ENCODE measurements around the gene RASSF8.

Gene RASSF8

DNA sequence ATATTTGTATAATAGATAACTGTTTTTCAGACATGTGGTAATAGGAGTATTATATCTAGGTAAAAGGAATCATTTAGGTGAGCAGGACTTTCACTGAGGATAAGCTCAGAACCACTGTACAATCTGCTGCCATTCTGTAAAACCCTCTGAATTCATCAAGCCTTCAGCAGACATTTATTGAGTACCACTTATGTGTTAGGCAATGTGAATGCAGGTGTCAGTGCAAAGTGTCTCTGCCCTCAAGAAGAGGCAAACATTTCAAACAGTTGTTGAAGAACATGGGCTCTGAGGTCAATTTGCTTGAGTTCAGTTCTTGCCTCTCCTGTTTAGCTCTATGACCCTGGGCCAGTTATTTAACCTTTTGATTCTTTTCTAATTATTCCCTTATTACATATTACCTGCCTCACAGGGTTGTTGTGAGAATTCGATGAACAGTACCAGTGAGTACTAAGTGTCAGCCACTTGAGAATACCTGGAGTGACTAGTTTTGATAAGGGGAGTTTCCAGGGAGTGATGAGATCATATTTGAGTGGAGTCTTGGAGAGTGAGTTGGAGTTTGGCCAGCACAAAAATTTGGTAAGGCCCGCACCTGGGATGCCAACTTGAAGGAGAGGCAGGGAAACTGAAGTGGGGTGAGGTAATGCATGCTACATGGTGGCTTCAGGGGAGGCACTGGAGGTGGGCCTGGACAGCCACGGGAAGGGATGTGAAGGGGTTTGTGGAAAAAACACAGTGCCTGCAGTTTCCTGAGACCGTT lies 33.7 kb downstream of the RASSF8 start:
- no peaks in the 10 kb centered on the region for H3K27me3 Mint-ChIP-seq
- no peaks in the 10 kb centered on the region for H3K4me1 Mint-ChIP-seq (ENCODE audit: low read depth)
- H3K9me3 Mint-ChIP-seq, result no peaks in the 10 kb centered on the region
- no peak overlapping the region for H3K4me3 Mint-ChIP-seq
- H3K27ac Mint-ChIP-seq, result no peak overlapping the region
- intact Hi-C loops (cut with micrococcal nuclease), result no loop called here
- H3K36me3 Mint-ChIP-seq (ENCODE audit: low read depth), result no peaks in the 10 kb centered on the region

DNA sequence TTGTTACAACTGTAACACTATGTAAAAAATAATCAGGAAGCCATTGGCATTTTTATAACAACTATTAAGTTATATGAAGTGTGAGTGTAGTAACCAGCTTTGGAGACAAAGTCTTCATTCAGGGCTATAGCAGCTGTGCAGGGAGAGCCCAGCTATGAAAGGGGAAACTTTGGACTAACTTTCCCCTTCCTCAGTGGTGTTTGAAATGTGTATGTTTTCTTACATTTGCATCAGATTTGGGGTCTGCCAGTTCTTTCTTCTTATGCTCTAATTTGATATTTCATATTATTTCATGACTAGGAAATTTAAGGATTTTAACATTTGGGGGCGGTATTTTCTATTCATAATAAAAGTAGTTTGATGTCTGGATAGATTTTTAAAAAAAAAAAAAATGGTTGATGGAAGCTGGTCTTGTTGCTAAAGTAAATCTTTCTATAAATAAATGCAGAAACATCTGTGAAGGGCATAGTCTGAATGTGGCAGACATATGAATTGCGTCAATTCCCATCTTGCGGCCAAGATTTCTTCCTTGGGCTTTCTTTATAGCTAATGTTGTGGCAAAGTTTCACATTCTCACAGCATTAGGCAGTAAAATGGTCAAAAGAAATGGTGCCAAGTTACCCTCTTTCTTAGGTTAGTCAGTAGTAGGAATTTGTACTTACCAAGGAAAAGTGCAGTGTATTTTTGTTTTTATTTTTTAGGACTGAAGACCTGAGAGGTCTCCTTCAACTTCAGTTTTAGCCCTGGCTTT lies 35.6 kb downstream of the RASSF8 start:
- intact Hi-C loops (cut with micrococcal nuclease), result no loop called here
- Mint-ChIP-seq H3K9me3 (no peaks in the 10 kb centered on the region), H3K27ac (no peak overlapping the region), H3K4me3 (no peak overlapping the region), H3K4me1 (ENCODE audit: low read depth) (no peaks in the 10 kb centered on the region), H3K36me3 (ENCODE audit: low read depth) (no peaks in the 10 kb centered on the region), H3K27me3 (no peaks in the 10 kb centered on the region)

DNA sequence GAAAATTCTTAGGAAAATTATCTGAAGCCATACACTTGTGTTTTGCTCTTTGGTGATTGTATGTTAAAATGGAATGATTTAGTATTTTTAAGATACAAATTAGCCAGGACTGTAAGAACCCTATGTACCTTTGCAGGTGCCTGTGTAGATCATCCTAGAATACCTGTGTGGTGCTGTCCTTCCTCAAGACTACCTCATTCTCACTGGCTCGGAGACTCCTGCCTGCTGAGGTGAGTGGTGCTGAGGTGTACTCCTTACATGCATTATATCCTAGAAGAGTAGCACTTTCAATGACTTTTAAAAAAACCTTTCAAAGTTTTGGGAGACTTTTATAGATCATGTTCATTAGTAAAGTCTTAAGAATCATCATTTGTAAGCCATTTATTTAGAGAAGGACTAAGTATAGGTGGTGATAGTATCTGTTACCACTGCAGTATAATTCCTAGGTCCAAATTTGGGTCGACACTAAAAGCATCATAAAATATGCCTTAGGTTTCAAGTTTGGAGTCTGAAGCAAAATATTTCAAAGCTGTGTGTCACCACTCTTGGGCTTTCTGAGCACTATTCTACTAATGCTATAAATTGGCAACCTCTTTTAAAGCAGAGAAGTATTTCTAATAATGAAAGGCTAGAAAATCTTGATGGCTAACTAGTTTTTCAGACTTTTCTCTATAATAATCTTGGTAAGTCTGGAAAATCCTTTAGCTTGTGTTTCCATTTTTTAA lies 36.6 kb downstream of the RASSF8 start:
- intact Hi-C loops (cut with micrococcal nuclease), result no loop called here
- Mint-ChIP-seq H3K4me3 (no peak overlapping the region), H3K27ac (no peak overlapping the region), H3K36me3 (ENCODE audit: low read depth) (no peaks in the 10 kb centered on the region), H3K9me3 (no peaks in the 10 kb centered on the region), H3K4me1 (ENCODE audit: low read depth) (no peaks in the 10 kb centered on the region), H3K27me3 (no peaks in the 10 kb centered on the region)

DNA sequence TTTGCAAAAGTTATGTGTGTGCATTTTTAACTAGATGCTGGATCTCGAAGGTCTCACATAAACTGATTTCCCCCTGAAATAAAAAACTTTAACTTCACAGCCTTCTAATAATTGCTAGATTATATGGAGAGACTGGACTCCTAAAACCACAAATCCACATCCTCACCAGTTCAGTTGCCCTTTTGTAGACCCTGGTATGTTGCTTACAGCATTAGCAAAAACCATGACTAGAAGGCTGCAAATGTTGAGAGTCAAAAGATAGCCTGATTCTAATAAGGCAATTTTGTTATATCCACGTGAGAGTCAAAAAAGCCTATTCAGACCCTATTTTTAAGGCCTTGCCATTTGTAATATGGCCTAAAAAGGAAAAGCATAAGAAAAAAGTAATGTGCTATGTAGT lies 37.4 kb downstream of the RASSF8 start:
- intact Hi-C loops (cut with micrococcal nuclease), result no loop called here
- Mint-ChIP-seq H3K4me1 (ENCODE audit: low read depth) (no peaks in the 10 kb centered on the region), H3K4me3 (no peak overlapping the region), H3K27me3 (no peaks in the 10 kb centered on the region), H3K36me3 (ENCODE audit: low read depth) (no peaks in the 10 kb centered on the region), H3K9me3 (no peaks in the 10 kb centered on the region), H3K27ac (no peak overlapping the region)

DNA sequence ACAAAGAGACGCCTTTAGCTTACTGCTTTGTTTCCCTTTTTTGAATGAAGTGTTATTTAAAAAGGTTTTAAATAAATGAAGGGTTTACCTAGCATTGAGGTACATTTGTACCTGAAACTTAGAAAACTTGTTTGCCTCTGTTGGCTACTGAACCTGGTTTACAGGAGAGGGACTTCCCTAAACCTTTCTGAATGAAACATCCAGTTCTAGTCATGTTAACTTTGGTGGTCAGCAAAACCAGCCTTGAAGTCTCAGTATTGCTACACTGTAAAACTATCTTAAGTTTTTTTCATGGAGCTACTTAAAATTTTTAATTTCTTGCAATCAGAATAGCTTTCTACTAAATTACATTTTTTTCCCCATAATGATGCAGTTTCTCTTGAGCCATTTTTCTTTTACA lies 38.2 kb downstream of the RASSF8 start:
- Mint-ChIP-seq H3K27me3 (no peaks in the 10 kb centered on the region), H3K4me3 (no peak overlapping the region), H3K4me1 (ENCODE audit: low read depth) (no peaks in the 10 kb centered on the region), H3K9me3 (no peaks in the 10 kb centered on the region), H3K27ac (no peak overlapping the region), H3K36me3 (ENCODE audit: low read depth) (no peaks in the 10 kb centered on the region)
- intact Hi-C loops (cut with micrococcal nuclease), result no loop called here

DNA sequence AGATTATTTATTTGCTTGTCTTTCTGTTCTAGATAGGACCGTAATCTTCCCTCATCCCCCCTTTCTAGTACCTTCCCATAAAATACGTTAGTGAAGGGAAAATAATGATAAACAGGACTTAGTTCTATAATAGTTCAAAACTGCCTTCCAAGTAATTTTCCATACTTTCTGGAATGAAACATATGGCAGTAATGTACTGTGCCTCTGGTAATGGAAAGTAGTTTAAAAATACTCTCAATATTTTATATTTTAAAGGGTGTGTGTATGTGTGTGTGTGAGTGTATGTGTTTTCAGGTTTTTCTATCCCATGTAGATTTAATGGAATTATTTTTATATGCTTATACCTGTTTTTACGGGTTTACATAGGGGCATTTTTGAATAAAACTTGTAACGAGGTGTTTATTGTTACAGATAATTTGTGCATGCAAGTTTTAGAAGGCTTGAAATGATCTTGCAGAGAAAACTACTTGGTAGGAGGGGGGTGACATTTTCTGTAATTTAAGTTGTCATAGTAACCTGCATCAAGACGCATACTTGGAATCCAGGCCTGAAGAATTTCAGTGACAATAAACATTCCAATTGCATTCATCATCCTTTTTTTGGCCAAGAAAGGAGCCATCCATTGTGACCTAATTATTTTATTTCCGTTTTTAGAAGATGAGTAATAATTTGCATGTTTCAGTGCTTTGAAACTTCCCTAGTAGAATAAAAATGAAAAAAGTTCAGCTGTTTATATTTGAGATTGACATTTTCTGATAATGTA lies 38.9 kb downstream of the RASSF8 start:
- H3K27me3 Mint-ChIP-seq, result no peaks in the 10 kb centered on the region
- H3K36me3 Mint-ChIP-seq (ENCODE audit: low read depth), result no peaks in the 10 kb centered on the region
- no peak overlapping the region for H3K27ac Mint-ChIP-seq
- no peak overlapping the region for H3K4me3 Mint-ChIP-seq
- H3K9me3 Mint-ChIP-seq, result no peaks in the 10 kb centered on the region
- intact Hi-C loops (cut with micrococcal nuclease), result no loop called here
- no peaks in the 10 kb centered on the region for H3K4me1 Mint-ChIP-seq (ENCODE audit: low read depth)

DNA sequence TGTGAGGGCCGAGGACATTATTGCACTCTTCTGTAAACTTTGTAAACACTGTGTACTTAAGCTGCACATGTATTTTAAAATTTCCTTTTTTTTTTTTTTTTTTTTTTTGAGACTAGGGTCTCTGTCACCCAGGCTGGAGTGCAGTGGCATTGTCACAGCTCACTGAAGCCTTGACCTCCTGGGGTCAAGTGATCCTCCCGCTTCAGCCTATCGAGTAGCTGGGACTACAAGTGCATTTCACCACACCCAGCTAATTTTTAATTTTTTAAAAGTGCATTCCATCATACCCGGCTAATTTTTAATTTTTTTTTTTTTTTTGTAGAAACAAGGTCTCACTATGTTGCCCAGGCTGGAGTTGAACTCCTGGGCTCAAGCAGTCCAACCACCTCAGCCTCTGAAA lies 42.4 kb downstream of the RASSF8 start:
- Mint-ChIP-seq H3K4me3 (no peak overlapping the region), H3K27ac (no peak overlapping the region), H3K27me3 (no peaks in the 10 kb centered on the region), H3K9me3 (peaks cover 11% of the 10 kb centered on the region), H3K4me1 (ENCODE audit: low read depth) (no peaks in the 10 kb centered on the region), H3K36me3 (ENCODE audit: low read depth) (no peaks in the 10 kb centered on the region)
- intact Hi-C loops (cut with micrococcal nuclease), result no loop called here

DNA sequence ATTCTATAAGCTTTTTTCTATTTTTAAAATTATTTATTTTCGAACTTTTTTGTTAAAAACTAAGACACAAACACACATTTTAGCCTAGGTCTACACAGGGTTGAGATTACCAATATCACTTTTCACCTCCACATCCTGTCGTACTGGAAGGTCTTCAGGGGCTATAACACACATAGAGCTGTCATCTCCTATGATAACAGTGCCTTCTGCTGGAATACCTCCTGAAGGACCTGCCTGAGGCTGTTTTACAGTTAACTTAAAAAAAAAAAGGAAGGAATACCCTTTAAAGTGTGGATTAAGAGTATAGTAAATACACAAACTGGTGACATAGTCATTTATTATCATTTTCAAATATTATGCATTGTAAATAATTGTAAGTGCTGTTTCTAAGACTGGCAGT lies 43.0 kb downstream of the RASSF8 start:
- Mint-ChIP-seq H3K36me3 (ENCODE audit: low read depth) (no peaks in the 10 kb centered on the region), H3K9me3 (peaks cover 13% of the 10 kb centered on the region), H3K27ac (no peak overlapping the region), H3K4me1 (ENCODE audit: low read depth) (no peaks in the 10 kb centered on the region), H3K27me3 (no peaks in the 10 kb centered on the region), H3K4me3 (no peak overlapping the region)
- intact Hi-C loops (cut with micrococcal nuclease), result no loop called here

DNA sequence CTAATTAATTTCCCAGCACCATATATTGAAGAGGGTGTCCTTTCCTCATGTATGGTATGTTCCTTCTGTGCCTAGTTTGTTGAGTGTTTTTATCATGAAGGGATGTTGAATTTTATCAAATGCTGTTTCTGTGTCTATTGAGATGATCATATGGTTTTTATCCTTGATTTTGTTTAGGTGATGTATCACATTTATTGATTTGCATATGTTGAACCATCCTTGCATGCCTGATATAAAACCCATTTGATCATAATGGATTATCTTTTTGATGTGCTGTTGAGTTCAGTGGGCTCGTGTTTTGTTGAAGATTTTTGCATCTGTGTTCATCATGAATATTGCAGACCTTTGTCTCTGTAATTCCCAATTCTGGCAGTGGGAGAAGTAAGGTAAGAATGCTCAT lies 44.6 kb downstream of the RASSF8 start:
- H3K27ac Mint-ChIP-seq, result no peak overlapping the region

DNA sequence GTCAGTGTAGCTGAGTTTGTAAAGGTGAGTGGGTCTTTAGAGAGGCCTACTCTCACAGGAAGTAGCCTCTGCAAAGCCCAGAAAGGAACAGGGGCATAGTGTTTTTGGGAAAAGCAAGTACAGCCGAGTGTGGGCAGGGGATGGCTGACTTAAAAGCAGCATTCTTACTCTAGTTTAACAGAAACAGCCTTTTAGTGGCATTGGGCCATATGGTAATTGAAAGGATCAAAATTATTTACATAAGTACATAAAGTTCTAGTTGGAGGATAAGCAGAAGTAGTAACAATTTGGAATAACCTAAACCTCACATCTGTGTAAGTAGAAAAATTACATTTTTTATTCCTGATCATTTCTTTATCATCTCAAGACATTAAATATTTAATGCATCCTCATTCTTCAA lies 49.1 kb downstream of the RASSF8 start:
- no peaks in the 10 kb centered on the region for H3K4me1 Mint-ChIP-seq (ENCODE audit: low read depth)
- H3K4me3 Mint-ChIP-seq, result no peak overlapping the region
- H3K9me3 Mint-ChIP-seq, result peaks cover 18% of the 10 kb centered on the region
- no peaks in the 10 kb centered on the region for H3K27me3 Mint-ChIP-seq
- intact Hi-C loops (cut with micrococcal nuclease), result no loop called here
- no peak overlapping the region for H3K27ac Mint-ChIP-seq
- no peaks in the 10 kb centered on the region for H3K36me3 Mint-ChIP-seq (ENCODE audit: low read depth)

More for the DNA sequence above, 44.6 kb downstream of the RASSF8 start:
- intact Hi-C loops (cut with micrococcal nuclease), result no loop called here
- Mint-ChIP-seq H3K27me3 (no peaks in the 10 kb centered on the region), H3K36me3 (ENCODE audit: low read depth) (no peaks in the 10 kb centered on the region), H3K9me3 (peaks cover 19% of the 10 kb centered on the region), H3K4me3 (no peak overlapping the region), H3K4me1 (ENCODE audit: low read depth) (no peaks in the 10 kb centered on the region)

DNA sequence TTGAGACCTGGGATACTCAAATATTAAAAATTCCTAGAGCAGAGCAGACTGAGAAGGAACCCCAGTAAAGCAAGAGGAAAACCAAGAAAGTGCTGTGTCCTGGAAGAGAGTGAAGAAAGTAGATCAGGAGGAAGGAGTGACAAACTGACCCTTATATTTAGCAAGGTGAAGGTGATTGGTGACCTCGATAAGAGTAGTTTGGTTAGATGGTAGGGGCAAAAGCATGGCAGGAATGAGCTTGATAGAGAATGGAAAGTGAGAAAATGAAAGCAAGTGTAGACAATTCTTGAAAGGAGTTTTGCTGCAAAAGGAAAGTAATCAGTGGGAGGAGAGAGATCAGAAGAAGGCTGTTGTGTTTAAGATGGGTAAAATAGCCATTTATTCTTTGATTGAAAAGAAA lies 51.1 kb downstream of the RASSF8 start:
- Mint-ChIP-seq H3K36me3 (ENCODE audit: low read depth) (no peaks in the 10 kb centered on the region), H3K4me1 (ENCODE audit: low read depth) (no peaks in the 10 kb centered on the region), H3K27me3 (no peaks in the 10 kb centered on the region), H3K9me3 (peaks cover 8% of the 10 kb centered on the region), H3K4me3 (no peak overlapping the region), H3K27ac (no peak overlapping the region)
- intact Hi-C loops (cut with micrococcal nuclease), result no loop called here

DNA sequence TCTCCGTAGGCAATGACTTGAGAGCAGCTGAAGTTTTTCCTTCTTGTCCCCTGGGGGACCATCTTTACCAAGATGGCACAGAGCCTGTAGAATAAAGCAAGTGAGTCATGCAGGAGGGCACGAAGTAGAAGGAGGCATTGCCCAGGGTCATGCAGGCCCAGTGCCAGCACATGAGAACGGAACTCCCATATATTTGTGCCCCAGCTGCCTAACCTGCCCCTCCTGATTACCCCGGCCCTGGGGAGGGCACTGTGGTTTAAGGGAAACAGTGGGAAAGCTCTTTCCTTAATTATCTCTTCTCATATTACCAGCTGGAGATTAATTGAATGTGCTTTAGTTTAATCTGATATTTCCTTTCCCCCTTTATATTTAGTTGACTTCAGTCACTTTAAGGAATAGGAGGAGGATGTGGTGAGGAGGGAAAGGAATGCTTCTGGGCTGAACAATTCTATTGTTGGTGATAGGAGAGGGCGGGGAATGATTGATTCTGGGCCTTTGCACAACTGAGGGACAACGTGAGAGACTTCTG lies 51.9 kb downstream of the RASSF8 start:
- H3K4me1 Mint-ChIP-seq (ENCODE audit: low read depth), result no peaks in the 10 kb centered on the region
- H3K27ac Mint-ChIP-seq, result no peak overlapping the region
- no peaks in the 10 kb centered on the region for H3K27me3 Mint-ChIP-seq
- intact Hi-C loops (cut with micrococcal nuclease), result no loop called here
- no peaks in the 10 kb centered on the region for H3K36me3 Mint-ChIP-seq (ENCODE audit: low read depth)
- H3K4me3 Mint-ChIP-seq, result no peak overlapping the region
- peaks cover 8% of the 10 kb centered on the region for H3K9me3 Mint-ChIP-seq

DNA sequence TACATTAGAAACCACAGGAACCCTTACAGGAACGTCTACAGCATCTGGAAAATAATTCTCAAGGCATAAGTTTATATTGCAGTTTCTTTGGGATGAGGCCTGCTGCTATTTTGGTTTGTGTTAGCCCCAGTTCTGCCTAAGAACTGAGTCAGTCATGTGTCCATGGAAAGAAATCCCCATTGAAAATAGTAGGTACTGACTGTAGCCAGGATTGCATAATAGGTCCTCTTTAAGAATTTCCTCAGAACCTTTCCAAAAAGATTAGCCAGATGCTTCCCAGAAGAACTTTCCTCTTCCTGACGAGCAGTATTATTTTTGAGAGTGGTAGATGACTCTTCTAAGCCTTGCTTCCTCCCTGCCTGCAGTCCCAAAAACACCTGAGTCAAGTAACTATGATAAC lies 52.6 kb downstream of the RASSF8 start:
- Mint-ChIP-seq H3K9me3 (peaks cover 8% of the 10 kb centered on the region), H3K4me3 (no peak overlapping the region), H3K4me1 (ENCODE audit: low read depth) (no peaks in the 10 kb centered on the region), H3K27ac (no peak overlapping the region), H3K27me3 (no peaks in the 10 kb centered on the region), H3K36me3 (ENCODE audit: low read depth) (no peaks in the 10 kb centered on the region)
- intact Hi-C loops (cut with micrococcal nuclease), result no loop called here

Measured in dendritic cell treated with granulocyte-macrophage colony-stimulating factor and Interleukin-4, amounts not matched to agents 40 ng/mL and 50 ng/mL, for 4 days (primary cell).